Vagina (tissue), 2 donors: ENCODE results near the gene DNAH10. TPM values are rescaled to one million over a fixed set of nuclear protein-coding genes. Genes with fewer than 3 reads are reported as not detected.

ENCODE experiments used
- DNase-seq, 2 donors: peaks; one replicate each; pipeline ENCODE4 v3.0.0-alpha.2; 2017; ENCODE audit errors: extremely low spot score in 2 of 2
- H3K27ac ChIP-seq: fragments of 200-600 bp; sonication (generic); one replicate; pipeline ENCODE4 v1.5.1; 2019
- H3K27me3 ChIP-seq: fragments of 200-600 bp; sonication (generic); one replicate; pipeline ENCODE4 v1.5.1; 2019
- H3K36me3 ChIP-seq, 2 donors: fragments of 200-600 bp; sonication (generic); one replicate each; pipeline ENCODE4 v1.5.1; 2017 to 2019
- H3K4me1 ChIP-seq: fragments of 200-600 bp; sonication (generic); one replicate; pipeline ENCODE4 v1.5.1; 2019
- H3K4me3 ChIP-seq, 2 donors: fragments of 200-600 bp; sonication (generic); 1 replicate in 1 of 2; 2 replicates in 1 of 2; pipeline ENCODE4 v1.5.1; 2016 to 2019
- H3K9me3 ChIP-seq: fragments of 200-600 bp; sonication (generic); one replicate; pipeline ENCODE4 v1.5.1; 2019
- CTCF ChIP-seq, 3 experiments: fragments of 450-650 bp in 2 of 3; fragments of 200-600 bp in 1 of 3; sonication (generic) in 1 of 3; IDR thresholded peaks; one replicate each; pipeline ENCODE4 v1.5.1; 2017 to 2019; ENCODE audit warnings: antibody characterized with exemption in 3 of 3, mild to moderate bottlenecking in 2 of 3, moderate library complexity in 2 of 3
- POLR2A ChIP-seq, 2 donors: fragments of 450-650 bp; IDR thresholded peaks; one replicate each; pipeline ENCODE4 v1.6.1; 2017; ENCODE audit warnings: antibody characterized with exemption in 2 of 2, mild to moderate bottlenecking in 2 of 2, moderate library complexity in 2 of 2
- POLR2AphosphoS5 ChIP-seq, 2 donors: sonication (generic); formaldehyde crosslinking; IDR thresholded peaks; one replicate each; pipeline ENCODE4 v1.9.0; 2017; ENCODE audit warnings: antibody characterized with exemption in 2 of 2, mild to moderate bottlenecking in 2 of 2, low read depth in 1 of 2; ENCODE audit not compliant: insufficient read depth in 1 of 2
- intact Hi-C: fragments of 100-400 bp; cut with DNase I; formaldehyde crosslinking; loops from one replicate; pipeline ENCODE4 v1.15.1; 2023
- total RNA-seq: library from RNA; depleted of rRNA; stranded (reverse); fragments of >200 nt; gene quantifications from one replicate; pipeline ENCODE4 v1.2.3, GENCODE V29; 2016

The DNAH10 gene
- total RNA-seq, 1 donor from 2014 or later, result not detected

GRCh38 chr12:123859035-123859434, 96.9 kb downstream of the DNAH10 start:
- Histone ChIP-seq H3K4me1 (no peaks in the 10 kb centered on the region), H3K9me3 (no peaks in the 10 kb centered on the region), H3K4me3 (no peak overlapping the region), H3K36me3 (no peaks in the 10 kb centered on the region), H3K27me3 (no peaks in the 10 kb centered on the region), H3K27ac (no peak overlapping the region)
- intact Hi-C loops, result no loop called here
- TF ChIP-seq POLR2AphosphoS5 (IDR thresholded peaks at IDR 0.05; ENCODE audit: insufficient read depth in 1 of 2, low read depth in 1 of 2), result no peak
- TF ChIP-seq CTCF (IDR thresholded peaks at IDR 0.05), result no peak
- no peak for TF ChIP-seq POLR2A (IDR thresholded peaks at IDR 0.05)
- DNase-seq, result no peak

- no peaks in the 10 kb centered on the region for H3K36me3 ChIP-seq
- H3K9me3 ChIP-seq, result no peaks in the 10 kb centered on the region
- H3K27me3 ChIP-seq, result no peaks in the 10 kb centered on the region
- H3K4me3 ChIP-seq, result no peak overlapping the region
- TF ChIP-seq POLR2AphosphoS5 (IDR thresholded peaks at IDR 0.05; ENCODE audit: insufficient read depth in 1 of 2, low read depth in 1 of 2) (no peak), CTCF (IDR thresholded peaks at IDR 0.05) (no peak), POLR2A (IDR thresholded peaks at IDR 0.05) (no peak)
- intact Hi-C loops, result no loop called here
- no peak overlapping the region for H3K27ac ChIP-seq
- DNase-seq, result no peak
- H3K4me1 ChIP-seq, result no peaks in the 10 kb centered on the region
These were observed 98.3 kb downstream of the DNAH10 start for GRCh38 chr12:123860377-123860776.

GRCh38 chr12:123861392-123861791, 99.3 kb downstream of the DNAH10 start:
- H3K27me3 ChIP-seq, result no peaks in the 10 kb centered on the region
- no peak overlapping the region for H3K4me3 ChIP-seq
- H3K4me1 ChIP-seq, result no peaks in the 10 kb centered on the region
- intact Hi-C loops, result no loop called here
- H3K36me3 ChIP-seq, result no peaks in the 10 kb centered on the region
- DNase-seq, result no peak
- H3K27ac ChIP-seq, result no peak overlapping the region
- TF ChIP-seq POLR2A (IDR thresholded peaks at IDR 0.05) (no peak), CTCF (IDR thresholded peaks at IDR 0.05) (no peak), POLR2AphosphoS5 (IDR thresholded peaks at IDR 0.05; ENCODE audit: insufficient read depth in 1 of 2, low read depth in 1 of 2) (no peak)
- no peaks in the 10 kb centered on the region for H3K9me3 ChIP-seq

- no peak for DNase-seq
- Histone ChIP-seq H3K4me3 (no peak overlapping the region), H3K4me1 (no peaks in the 10 kb centered on the region), H3K36me3 (no peaks in the 10 kb centered on the region), H3K27ac (no peak overlapping the region), H3K9me3 (no peaks in the 10 kb centered on the region), H3K27me3 (no peaks in the 10 kb centered on the region)
- TF ChIP-seq POLR2A (IDR thresholded peaks at IDR 0.05) (no peak), CTCF (IDR thresholded peaks at IDR 0.05) (no peak), POLR2AphosphoS5 (IDR thresholded peaks at IDR 0.05; ENCODE audit: insufficient read depth in 1 of 2, low read depth in 1 of 2) (no peak)
- intact Hi-C loops, result no loop called here
These were observed 105.0 kb downstream of the DNAH10 start for GRCh38 chr12:123867141-123867540.

GRCh38 chr12:123868791-123869190, 106.7 kb downstream of the DNAH10 start:
- Histone ChIP-seq H3K9me3 (no peaks in the 10 kb centered on the region), H3K4me3 (no peak overlapping the region), H3K27ac (no peak overlapping the region), H3K36me3 (no peaks in the 10 kb centered on the region), H3K4me1 (no peaks in the 10 kb centered on the region), H3K27me3 (no peaks in the 10 kb centered on the region)
- no peak for DNase-seq
- TF ChIP-seq CTCF (IDR thresholded peaks at IDR 0.05), result no peak
- no peak for TF ChIP-seq POLR2A (IDR thresholded peaks at IDR 0.05)
- TF ChIP-seq POLR2AphosphoS5 (IDR thresholded peaks at IDR 0.05; ENCODE audit: insufficient read depth in 1 of 2, low read depth in 1 of 2), result no peak
- intact Hi-C loops, result no loop called here
